Activated naive CD4-positive, alpha-beta T cell treated with anti-CD3 and anti-CD28 coated beads, Interleukin-2, amount 50 U/mL, for 72 hours (primary cell): ENCODE results near the gene KRT85. TPM values are rescaled to one million over a fixed set of nuclear protein-coding genes. Genes with fewer than 3 reads are reported as not detected.
A peak's percentile ranks its signal among the peaks of the same experiment; 100 is the strongest.
"Not testable (repeated sequence)": the region's sequence is repeated elsewhere in the genome, so short reads cannot be mapped to it uniquely, and the experiment has no call there.

ENCODE experiments used
- ATAC-seq, 2 donors: fragments of 150-1000 bp; cut with Tn5 transposase; 2 replicates each; pipeline ENCODE4 v1.10.0; 2021; ENCODE audit warnings: mild to moderate bottlenecking in 2 of 2, moderate library complexity in 2 of 2
- DNase-seq, 2 donors: peaks; one replicate each; pipeline ENCODE4 v3.0.0; 2021 to 2022; ENCODE audit warnings: low spot score in 2 of 2
- H3K27ac Mint-ChIP-seq, 2 donors: one replicate each; pipeline ENCODE4 v1.8.0; 2022; ENCODE audit warnings: mild to moderate bottlenecking in 2 of 2, mixed read lengths in 2 of 2
- H3K36me3 Mint-ChIP-seq, 2 donors: one replicate each; pipeline ENCODE4 v1.8.0; 2022; ENCODE audit warnings: mixed read lengths in 2 of 2
- H3K9me3 Mint-ChIP-seq, 2 donors: one replicate each; pipeline ENCODE4 v1.8.0; 2022; ENCODE audit warnings: mixed read lengths in 2 of 2
- total RNA-seq, 2 donors: library from RNA; stranded (reverse); gene quantifications; one replicate each; pipeline ENCODE4 v1.2.3, GENCODE V29; 2022

The KRT85 gene
- total RNA-seq, 2 donors from 2014 or later, result not detected

- no peaks in the 10 kb centered on the region for H3K9me3 Mint-ChIP-seq
Observed at GRCh38 chr12:52327052-52327829, 40.0 kb downstream of the KRT85 start.

GRCh38 chr12:52324153-52324444 lies 43.2 kb downstream of the KRT85 start:
- Mint-ChIP-seq H3K36me3 (no peaks in the 10 kb centered on the region), H3K9me3 (no peaks in the 10 kb centered on the region)
- ATAC-seq, result no peak

More at GRCh38 chr12:52327052-52327829, 40.0 kb downstream of the KRT85 start:
- Mint-ChIP-seq H3K36me3 (no peaks in the 10 kb centered on the region), H3K27ac (peak overlapping the region in 1 of 2 donors; percentile 31)
- DNase-seq (peak; percentile 65 to 77), ATAC-seq (peak; percentile 98 to 99)

GRCh38 chr12:52323416-52324152 lies 43.7 kb downstream of the KRT85 start:
- ATAC-seq (no peak), DNase-seq (no peak)
- H3K9me3 Mint-ChIP-seq, result no peaks in the 10 kb centered on the region
- H3K36me3 Mint-ChIP-seq, result no peaks in the 10 kb centered on the region
- H3K27ac Mint-ChIP-seq, result no peak overlapping the region

More at GRCh38 chr12:52324153-52324444, 43.2 kb downstream of the KRT85 start:
- DNase-seq, result no peak
- no peak overlapping the region for H3K27ac Mint-ChIP-seq

- Mint-ChIP-seq H3K9me3 (no peaks in the 10 kb centered on the region), H3K36me3 (no peaks in the 10 kb centered on the region), H3K27ac (no peak overlapping the region)
- DNase-seq (no peak), ATAC-seq (no peak)
Observed at GRCh38 chr12:52323001-52323400, 44.3 kb downstream of the KRT85 start.

GRCh38 chr12:52322069-52322468 lies 45.2 kb downstream of the KRT85 start:
- Mint-ChIP-seq H3K27ac (peak overlapping the region in 1 of 2 donors; percentile 23), H3K36me3 (no peaks in the 10 kb centered on the region), H3K9me3 (no peaks in the 10 kb centered on the region)
- ATAC-seq (no peak), DNase-seq (no peak)

- Mint-ChIP-seq H3K9me3 (no peaks in the 10 kb centered on the region), H3K27ac (no peak overlapping the region), H3K36me3 (no peaks in the 10 kb centered on the region)
- DNase-seq, result no peak
- ATAC-seq, result no peak
Observed at GRCh38 chr12:52321418-52321817, 45.9 kb downstream of the KRT85 start.

GRCh38 chr12:52320784-52321400 lies 46.4 kb downstream of the KRT85 start, which contains the start of gene KRT83:
TSS of gene KRT83 (minus strand) at chr12:52321398. CDS start at chr12:52321335, 63 bp downstream.
- Mint-ChIP-seq H3K27ac (peak within 1 kb of the TSS in 1 of 2 donors; percentile 23), H3K36me3 (no peaks in the 10 kb centered on the region), H3K9me3 (no peaks in the 10 kb centered on the region)
- DNase-seq (no peak), ATAC-seq (no peak)

- no peaks in the 10 kb centered on the region for H3K36me3 Mint-ChIP-seq
- no peak for ATAC-seq
- no peak overlapping the region for H3K27ac Mint-ChIP-seq
- no peaks in the 10 kb centered on the region for H3K9me3 Mint-ChIP-seq
- DNase-seq, result no peak
Observed at GRCh38 chr12:52319097-52319496, 48.2 kb downstream of the KRT85 start.

GRCh38 chr12:52318241-52318990 lies 48.9 kb downstream of the KRT85 start:
- Mint-ChIP-seq H3K9me3 (no peaks in the 10 kb centered on the region), H3K36me3 (no peaks in the 10 kb centered on the region), H3K27ac (no peak overlapping the region)
- DNase-seq (no peak), ATAC-seq (no peak)

- no peak for DNase-seq
- Mint-ChIP-seq H3K36me3 (no peaks in the 10 kb centered on the region), H3K9me3 (no peaks in the 10 kb centered on the region), H3K27ac (no peak overlapping the region)
- no peak for ATAC-seq
Observed at GRCh38 chr12:52317468-52318052, 49.7 kb downstream of the KRT85 start.

- DNase-seq, result no peak
- Mint-ChIP-seq H3K9me3 (no peaks in the 10 kb centered on the region), H3K27ac (no peak overlapping the region), H3K36me3 (no peaks in the 10 kb centered on the region)
- no peak for ATAC-seq
Observed at GRCh38 chr12:52316701-52317100, 50.6 kb downstream of the KRT85 start.

- no peak overlapping the region for H3K27ac Mint-ChIP-seq
- no peak for ATAC-seq
- H3K9me3 Mint-ChIP-seq, result no peaks in the 10 kb centered on the region
- DNase-seq, result no peak
- no peaks in the 10 kb centered on the region for H3K36me3 Mint-ChIP-seq
Observed at GRCh38 chr12:52316290-52316689, 51.0 kb downstream of the KRT85 start.

GRCh38 chr12:52315721-52316120 lies 51.6 kb downstream of the KRT85 start:
- H3K27ac Mint-ChIP-seq, result not testable (repeated sequence)
- DNase-seq, result peak in 1 of 2 donors; percentile 54
- ATAC-seq, result peak in 1 of 2 donors; percentile 48

GRCh38 chr12:52314511-52314910 lies 52.8 kb downstream of the KRT85 start:
- ATAC-seq, result no peak
- Mint-ChIP-seq H3K9me3 (no peaks in the 10 kb centered on the region), H3K36me3 (no peaks in the 10 kb centered on the region), H3K27ac (no peak overlapping the region)
- no peak for DNase-seq

More at GRCh38 chr12:52315721-52316120, 51.6 kb downstream of the KRT85 start:
- not testable (repeated sequence) for H3K9me3 Mint-ChIP-seq, H3K36me3 Mint-ChIP-seq

GRCh38 chr12:52313926-52314325 lies 53.4 kb downstream of the KRT85 start:
- Mint-ChIP-seq H3K27ac (no peak overlapping the region), H3K36me3 (peaks cover 0 to under 1% of the 10 kb centered on the region in 2 donors), H3K9me3 (no peaks in the 10 kb centered on the region)
- ATAC-seq (no peak), DNase-seq (no peak)

- ATAC-seq (no peak), DNase-seq (no peak)
- peaks cover 0 to 4% of the 10 kb centered on the region in 2 donors for H3K36me3 Mint-ChIP-seq
- no peaks in the 10 kb centered on the region for H3K9me3 Mint-ChIP-seq
- no peak overlapping the region for H3K27ac Mint-ChIP-seq
Observed at GRCh38 chr12:52313461-52313860, 53.8 kb downstream of the KRT85 start.
